ENCODE measurements around the gene DHDDS.

GRCh38 chr1:26516987-26517765, 85.1 kb downstream of the DHDDS start:
- TF ChIP-seq CTCF (IDR thresholded peaks at IDR 0.05), result no peak
- TF ChIP-seq POLR2A (IDR thresholded peaks at IDR 0.05), result no peak
- no peak for TF ChIP-seq EP300 (IDR thresholded peaks at IDR 0.05)
- no peak for TF ChIP-seq POLR2AphosphoS5 (IDR thresholded peaks at IDR 0.05)
